Measurements from ENCODE around the gene TNFSF8.

The TNFSF8 gene

DNA sequence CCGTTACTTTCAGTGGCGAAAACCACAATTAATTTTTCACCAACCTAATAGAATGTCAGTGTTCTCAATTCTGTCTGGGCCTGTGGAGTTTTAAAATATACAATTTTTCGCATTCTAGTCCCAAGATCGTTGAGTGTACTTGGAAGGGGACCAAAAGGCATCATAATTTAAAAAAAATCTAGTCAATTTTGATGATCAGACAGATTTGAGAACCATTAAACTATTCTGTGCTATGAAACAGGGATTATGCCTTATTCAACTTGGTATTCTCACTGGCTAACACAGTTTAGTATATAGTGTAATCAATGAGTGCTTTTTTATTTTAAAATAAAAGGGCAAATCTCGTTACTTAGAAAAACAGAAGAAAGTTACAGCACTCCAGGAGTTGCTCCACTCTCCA, 63.1 kb downstream of the TNFSF8 start:
- H3K4me3 ChIP-seq (ENCODE audit: low read length in 2 of 2), result no peak overlapping the region
- no peak overlapping the region for H2AK5ac ChIP-seq (ENCODE audit: low read depth, low read length)
- H3K14ac ChIP-seq (ENCODE audit: low read length), result no peak overlapping the region
- peaks cover 0 to 5% of the 10 kb centered on the region in 2 donors for H3K4me1 ChIP-seq (ENCODE audit: control insufficient read depth in 2 of 2, insufficient read depth in 1 of 2, low read depth in 1 of 2, low read length in 2 of 2)
- no peak overlapping the region for H3K4me2 ChIP-seq (ENCODE audit: insufficient read depth, low read length, poor library complexity, severe bottlenecking)
- no CpG with 5 or more reads among the region's 5 CpGs for WGBS, 2 donors (ENCODE audit: extremely low coverage in 2 of 2, insufficient read length in 2 of 2, insufficient replicate concordance in 1 of 2)
- no peak overlapping the region for H2BK120ac ChIP-seq (ENCODE audit: low read depth, low read length)
- no peak overlapping the region for H4K8ac ChIP-seq (ENCODE audit: low read depth, low read length)
- H3K79me1 ChIP-seq (ENCODE audit: low read depth, low read length), result no peaks in the 10 kb centered on the region
- no peak overlapping the region for H2BK5ac ChIP-seq (ENCODE audit: low read length)
- H2AFZ ChIP-seq (ENCODE audit: low read length), result no peak overlapping the region
- H3K23ac ChIP-seq (ENCODE audit: low read depth, low read length, poor library complexity), result no peak overlapping the region
- H3K36me3 ChIP-seq (replicated peaks in 1 of 2; ENCODE audit: control insufficient read depth in 2 of 2, insufficient read depth in 2 of 2, low read length in 2 of 2), result no peaks in the 10 kb centered on the region
- no peak overlapping the region for H2BK12ac ChIP-seq (ENCODE audit: low read length)
- H3K27me3 ChIP-seq (ENCODE audit: control insufficient read depth in 3 of 3, insufficient read depth in 3 of 3, low read depth in 1 of 3, low read length in 3 of 3), result no peaks in the 10 kb centered on the region
- no peak overlapping the region for H3K9ac ChIP-seq (ENCODE audit: low read depth, low read length, poor library complexity)
- H2BK15ac ChIP-seq (ENCODE audit: low read length), result no peak overlapping the region
- no peak for DNase-seq (ENCODE audit: low spot score)
- no peak overlapping the region for H3K18ac ChIP-seq (ENCODE audit: low read length)
- H4K91ac ChIP-seq (ENCODE audit: low read depth, low read length, poor library complexity), result no peak overlapping the region
- H3K9me3 ChIP-seq (replicated peaks in 1 of 2; ENCODE audit: control insufficient read depth in 2 of 2, insufficient read depth in 1 of 2, low read depth in 1 of 2, low read length in 2 of 2), result no peaks in the 10 kb centered on the region
- no peak overlapping the region for H3K27ac ChIP-seq (replicated peaks; ENCODE audit: low read length)
- no peak overlapping the region for H3K4ac ChIP-seq (ENCODE audit: low read length)

DNA sequence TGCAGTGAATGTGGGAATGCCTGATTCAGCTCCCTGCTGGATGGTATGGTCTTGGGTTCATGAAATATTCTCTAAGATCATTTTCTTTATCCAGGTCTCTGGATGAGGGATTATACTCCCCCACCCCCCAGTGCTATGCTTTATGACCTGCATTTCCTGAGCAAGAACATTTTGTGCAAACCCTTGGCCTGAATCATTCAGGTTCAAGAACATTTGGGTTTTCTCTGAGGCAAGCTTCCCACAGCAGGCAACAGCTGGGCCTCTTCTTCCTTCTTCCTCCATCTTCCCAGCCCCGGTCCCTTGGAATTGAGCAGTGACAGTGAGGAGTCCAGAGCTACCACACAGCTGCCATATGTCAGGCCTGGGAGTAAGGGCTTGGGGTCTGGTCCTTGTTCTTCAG, 65.9 kb downstream of the TNFSF8 start:
- Histone ChIP-seq H2BK5ac (ENCODE audit: low read length) (no peak overlapping the region), H3K27me3 (ENCODE audit: control insufficient read depth in 3 of 3, insufficient read depth in 3 of 3, low read depth in 1 of 3, low read length in 3 of 3) (no peaks in the 10 kb centered on the region), H3K36me3 (replicated peaks in 1 of 2; ENCODE audit: control insufficient read depth in 2 of 2, insufficient read depth in 2 of 2, low read length in 2 of 2) (no peaks in the 10 kb centered on the region), H3K14ac (ENCODE audit: low read length) (no peak overlapping the region), H3K4me1 (ENCODE audit: control insufficient read depth in 2 of 2, insufficient read depth in 1 of 2, low read depth in 1 of 2, low read length in 2 of 2) (no peaks in the 10 kb centered on the region), H2BK120ac (ENCODE audit: low read depth, low read length) (no peak overlapping the region), H4K91ac (ENCODE audit: low read depth, low read length, poor library complexity) (no peak overlapping the region), H3K4ac (ENCODE audit: low read length) (no peak overlapping the region), H3K23ac (ENCODE audit: low read depth, low read length, poor library complexity) (no peak overlapping the region), H3K9ac (ENCODE audit: low read depth, low read length, poor library complexity) (no peak overlapping the region), H3K4me2 (ENCODE audit: insufficient read depth, low read length, poor library complexity, severe bottlenecking) (no peak overlapping the region), H2BK15ac (ENCODE audit: low read length) (no peak overlapping the region), H3K79me1 (ENCODE audit: low read depth, low read length) (no peaks in the 10 kb centered on the region), H2BK12ac (ENCODE audit: low read length) (no peak overlapping the region), H3K9me3 (replicated peaks in 1 of 2; ENCODE audit: control insufficient read depth in 2 of 2, insufficient read depth in 1 of 2, low read depth in 1 of 2, low read length in 2 of 2) (no peaks in the 10 kb centered on the region), H4K8ac (ENCODE audit: low read depth, low read length) (no peak overlapping the region), H2AK5ac (ENCODE audit: low read depth, low read length) (no peak overlapping the region), H2AFZ (ENCODE audit: low read length) (no peak overlapping the region), H3K18ac (ENCODE audit: low read length) (no peak overlapping the region), H3K27ac (replicated peaks; ENCODE audit: low read length) (no peak overlapping the region), H3K4me3 (ENCODE audit: low read length in 2 of 2) (no peak overlapping the region)
- DNase-seq (ENCODE audit: low spot score), result no peak
- no CpG with 5 or more reads among the region's 1 CpG for WGBS, 2 donors (ENCODE audit: extremely low coverage in 2 of 2, insufficient read length in 2 of 2, insufficient replicate concordance in 1 of 2)

DNA sequence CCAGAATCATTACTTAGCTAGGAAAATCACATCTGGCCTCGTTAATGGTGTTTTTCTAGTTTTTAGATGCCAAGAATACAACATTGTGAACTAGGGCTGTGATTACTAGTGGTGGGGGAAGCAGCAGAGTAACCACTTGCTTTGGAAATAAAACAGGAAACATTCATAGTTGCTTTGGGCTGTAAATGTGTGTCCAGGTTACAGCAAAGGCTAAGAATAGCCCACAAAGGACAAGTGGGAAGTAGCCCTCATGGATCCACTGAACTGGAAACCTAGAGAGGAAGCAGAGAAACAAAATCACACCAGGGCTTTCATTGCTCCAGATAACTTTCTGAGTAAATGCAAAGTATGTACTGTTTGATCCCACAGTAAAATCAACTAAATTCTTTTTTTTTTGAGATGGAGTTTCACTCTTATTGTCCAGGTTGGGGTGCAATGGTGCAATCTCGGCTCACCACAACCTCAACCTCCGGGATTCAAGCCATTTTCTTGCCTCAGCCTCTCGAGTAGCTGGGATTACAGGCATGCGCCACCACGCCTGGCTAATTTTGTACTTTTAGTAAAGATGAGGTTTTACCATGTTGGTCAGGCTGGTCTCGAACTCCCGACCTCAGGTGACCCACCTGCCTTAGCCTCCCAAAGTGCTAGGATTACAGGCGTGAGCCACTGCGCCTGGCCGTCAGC, 68.3 kb downstream of the TNFSF8 start:
- Histone ChIP-seq H3K4me2 (ENCODE audit: insufficient read depth, low read length, poor library complexity, severe bottlenecking) (no peak overlapping the region), H2BK12ac (ENCODE audit: low read length) (no peak overlapping the region), H3K27me3 (ENCODE audit: control insufficient read depth in 3 of 3, insufficient read depth in 3 of 3, low read depth in 1 of 3, low read length in 3 of 3) (no peaks in the 10 kb centered on the region), H4K8ac (ENCODE audit: low read depth, low read length) (no peak overlapping the region), H3K79me1 (ENCODE audit: low read depth, low read length) (no peaks in the 10 kb centered on the region), H3K23ac (ENCODE audit: low read depth, low read length, poor library complexity) (no peak overlapping the region), H3K4me3 (ENCODE audit: low read length in 2 of 2) (no peak overlapping the region), H3K14ac (ENCODE audit: low read length) (no peak overlapping the region), H3K4me1 (ENCODE audit: control insufficient read depth in 2 of 2, insufficient read depth in 1 of 2, low read depth in 1 of 2, low read length in 2 of 2) (no peaks in the 10 kb centered on the region), H4K91ac (ENCODE audit: low read depth, low read length, poor library complexity) (no peak overlapping the region), H3K36me3 (replicated peaks in 1 of 2; ENCODE audit: control insufficient read depth in 2 of 2, insufficient read depth in 2 of 2, low read length in 2 of 2) (no peaks in the 10 kb centered on the region), H2AK5ac (ENCODE audit: low read depth, low read length) (no peak overlapping the region), H2BK120ac (ENCODE audit: low read depth, low read length) (no peak overlapping the region), H3K4ac (ENCODE audit: low read length) (no peak overlapping the region), H3K9me3 (replicated peaks in 1 of 2; ENCODE audit: control insufficient read depth in 2 of 2, insufficient read depth in 1 of 2, low read depth in 1 of 2, low read length in 2 of 2) (no peaks in the 10 kb centered on the region), H3K9ac (ENCODE audit: low read depth, low read length, poor library complexity) (no peak overlapping the region), H2AFZ (ENCODE audit: low read length) (no peak overlapping the region), H2BK15ac (ENCODE audit: low read length) (no peak overlapping the region), H3K27ac (replicated peaks; ENCODE audit: low read length) (no peak overlapping the region), H2BK5ac (ENCODE audit: low read length) (no peak overlapping the region), H3K18ac (ENCODE audit: low read length) (no peak overlapping the region)
- WGBS, 2 donors (ENCODE audit: extremely low coverage in 2 of 2, insufficient read length in 2 of 2, insufficient replicate concordance in 1 of 2), result no CpG with 5 or more reads among the region's 11 CpGs
- DNase-seq (ENCODE audit: low spot score), result no peak

GRCh38 chr9:114861273-114861672, 69.1 kb downstream of the TNFSF8 start:
- H3K9me3 ChIP-seq (replicated peaks in 1 of 2; ENCODE audit: control insufficient read depth in 2 of 2, insufficient read depth in 1 of 2, low read depth in 1 of 2, low read length in 2 of 2), result no peaks in the 10 kb centered on the region
- H2BK120ac ChIP-seq (ENCODE audit: low read depth, low read length), result no peak overlapping the region
- no peak overlapping the region for H3K27ac ChIP-seq (replicated peaks; ENCODE audit: low read length)
- H3K9ac ChIP-seq (ENCODE audit: low read depth, low read length, poor library complexity), result no peak overlapping the region
- H2AFZ ChIP-seq (ENCODE audit: low read length), result no peak overlapping the region
- no peaks in the 10 kb centered on the region for H3K79me1 ChIP-seq (ENCODE audit: low read depth, low read length)
- no peak overlapping the region for H2BK5ac ChIP-seq (ENCODE audit: low read length)
- no peak overlapping the region for H3K18ac ChIP-seq (ENCODE audit: low read length)
- H3K4me3 ChIP-seq (ENCODE audit: low read length in 2 of 2), result no peak overlapping the region
- H3K27me3 ChIP-seq (ENCODE audit: control insufficient read depth in 3 of 3, insufficient read depth in 3 of 3, low read depth in 1 of 3, low read length in 3 of 3), result no peaks in the 10 kb centered on the region
- no peak overlapping the region for H3K14ac ChIP-seq (ENCODE audit: low read length)
- no peak overlapping the region for H2AK5ac ChIP-seq (ENCODE audit: low read depth, low read length)
- no peaks in the 10 kb centered on the region for H3K36me3 ChIP-seq (replicated peaks in 1 of 2; ENCODE audit: control insufficient read depth in 2 of 2, insufficient read depth in 2 of 2, low read length in 2 of 2)
- no peak overlapping the region for H3K23ac ChIP-seq (ENCODE audit: low read depth, low read length, poor library complexity)
- H3K4me2 ChIP-seq (ENCODE audit: insufficient read depth, low read length, poor library complexity, severe bottlenecking), result no peak overlapping the region
- H3K4me1 ChIP-seq (ENCODE audit: control insufficient read depth in 2 of 2, insufficient read depth in 1 of 2, low read depth in 1 of 2, low read length in 2 of 2), result no peaks in the 10 kb centered on the region
- no peak overlapping the region for H4K8ac ChIP-seq (ENCODE audit: low read depth, low read length)
- H2BK12ac ChIP-seq (ENCODE audit: low read length), result no peak overlapping the region
- no peak overlapping the region for H4K91ac ChIP-seq (ENCODE audit: low read depth, low read length, poor library complexity)
- H3K4ac ChIP-seq (ENCODE audit: low read length), result no peak overlapping the region
- DNase-seq (ENCODE audit: low spot score), result no peak
- WGBS, 2 donors (ENCODE audit: extremely low coverage in 2 of 2, insufficient read length in 2 of 2, insufficient replicate concordance in 1 of 2), result no CpG with 5 or more reads among the region's 5 CpGs
- no peak overlapping the region for H2BK15ac ChIP-seq (ENCODE audit: low read length)

Data from neuronal stem cell (in vitro differentiated cells).